Panc1 (cell line): ENCODE results near the gene MBOAT1. TPM values are rescaled to one million over a fixed set of nuclear protein-coding genes. Genes with fewer than 3 reads are reported as not detected.

Source experiments
- ATAC-seq: fragments of 200-7000 bp; cut with Tn5 transposase; 2 replicates; pipeline ENCODE4 v1.9.1; 2020; ENCODE audit warnings: mild to moderate bottlenecking, moderate library complexity
- BruUV-seq: library from RNA; stranded (reverse); fragments of 400-500 nt; replicated peaks from 2 replicates; lab custom pipeline; 2021; lab: Mats Ljungman, UMichigan
- CTCF ChIA-PET: fragments of 300-600 bp; sonication (Branson Sonifier 250); formaldehyde crosslinking; loops from one replicate; lab custom pipeline; 2022; ENCODE audit warnings: antibody characterized with exemption; lab: Charles Lee
- POLR2A ChIA-PET: fragments of 300-600 bp; sonication (Branson Sonifier 250); formaldehyde crosslinking; loops from one replicate; lab custom pipeline; 2022; ENCODE audit warnings: antibody characterized with exemption; lab: Charles Lee
- DNase-seq: peaks from one replicate; pipeline ENCODE4 v3.0.0-alpha.2; 2010; ENCODE audit warnings: low read depth, low spot score
- H3K27ac ChIP-seq: 2 replicates; pipeline ENCODE4 v1.5.1; 2011; ENCODE audit warnings: mild to moderate bottlenecking, low read length, inconsistent platforms
- H3K27me3 ChIP-seq: fragments of 200-500 bp; sonication (Bioruptor generic); 2 replicates; pipeline ENCODE4 v1.6.0; 2014; ENCODE audit warnings: low read length, inconsistent platforms; ENCODE audit not compliant: control insufficient read depth, insufficient read depth
- H3K36me3 ChIP-seq: fragments of 200-500 bp; sonication (Bioruptor generic); 2 replicates; pipeline ENCODE4 v1.5.1; 2014; ENCODE audit warnings: inconsistent platforms, mild to moderate bottlenecking, low read length, moderate library complexity; ENCODE audit not compliant: control insufficient read depth, insufficient read depth
- H3K4me1 ChIP-seq: 2 replicates; pipeline ENCODE4 v1.5.1; 2011; ENCODE audit warnings: inconsistent platforms, mild to moderate bottlenecking, low read length, moderate library complexity; ENCODE audit not compliant: control insufficient read depth, insufficient read depth
- H3K4me3 ChIP-seq, 2 experiments: 2 replicates each; pipeline ENCODE4 v1.5.1; 2011 to 2012; ENCODE audit warnings: low read depth in 2 of 2, low read length in 2 of 2, mild to moderate bottlenecking in 2 of 2, inconsistent platforms in 1 of 2, moderate library complexity in 1 of 2
- H3K9me3 ChIP-seq: fragments of 200-500 bp; sonication (Bioruptor generic); 2 replicates; pipeline ENCODE4 v1.5.1; 2014; ENCODE audit warnings: low read depth, mild to moderate bottlenecking, inconsistent platforms, low read length, moderate library complexity; ENCODE audit not compliant: control insufficient read depth, insufficient read depth
- CTCF ChIP-seq: fragments of 450-650 bp; IDR thresholded peaks from 2 replicates; pipeline ENCODE4 v1.5.1; 2017; ENCODE audit warnings: mild to moderate bottlenecking
- POLR2AphosphoS5 ChIP-seq: IDR thresholded peaks from 2 replicates; pipeline ENCODE4 v1.6.1; 2012; ENCODE audit warnings: mild to moderate bottlenecking, low read depth, low read length, moderate library complexity
- REST ChIP-seq, 2 experiments: IDR thresholded peaks; 2 replicates each; pipeline ENCODE4 v1.6.1; 2011 to 2012; ENCODE audit warnings: low read depth in 2 of 2, control low read depth in 1 of 2, low read length in 1 of 2, mild to moderate bottlenecking in 1 of 2, moderate library complexity in 1 of 2; ENCODE audit not compliant: insufficient read depth in 1 of 2
- SIN3A ChIP-seq: IDR thresholded peaks from 2 replicates; pipeline ENCODE4 v1.6.1; 2012; ENCODE audit warnings: low read depth, mild to moderate bottlenecking, low read length, moderate library complexity, borderline replicate concordance; ENCODE audit not compliant: insufficient read depth
- TCF7L2 ChIP-seq: IDR thresholded peaks from 2 replicates; pipeline ENCODE4 v1.6.1; 2011; ENCODE audit warnings: mild to moderate bottlenecking, low read depth, low read length, inconsistent platforms
- in situ Hi-C: cut with HindIII; loops from 2 replicates; pipeline ENCODE4 v1.10.0; 2016; ENCODE audit warnings: low sequenced_read_pairs, low pct_unique_long_range_greater_than_20kb
- intact Hi-C: fragments of 100-400 bp; cut with micrococcal nuclease; formaldehyde crosslinking; loops from one replicate; pipeline ENCODE4 v1.10.0; 2022; ENCODE audit not compliant: unreplicated experiment
- total RNA-seq: library from RNA; stranded (reverse); gene quantifications from one replicate; pipeline ENCODE4 v1.2.1, GENCODE V29; 2021; ENCODE audit not compliant: unreplicated experiment

Gene MBOAT1
- total RNA-seq, 1 experiment from 2014 or later, result 15.1 TPM

- TF ChIP-seq REST (IDR thresholded peaks at IDR 0.05; ENCODE audit: insufficient read depth in 1 of 2, low read depth in 2 of 2, low read length in 1 of 2) (no peak), POLR2AphosphoS5 (no peak), TCF7L2 (no peak), SIN3A (no peak), CTCF (no peak)
- H3K27ac ChIP-seq, result no peak overlapping the region
- no peaks in the 10 kb centered on the region for H3K4me1 ChIP-seq
- BruUV-seq, result no TSS peak
- no peaks in the 10 kb centered on the region for H3K27me3 ChIP-seq
- in situ Hi-C loops, result no loop called here
- CTCF ChIA-PET, result no interaction called here
- no peaks in the 10 kb centered on the region for H3K36me3 ChIP-seq
- ATAC-seq (no peak), DNase-seq (no peak)
- no peaks in the 10 kb centered on the region for H3K9me3 ChIP-seq
- H3K4me3 ChIP-seq, result no peak overlapping the region
- POLR2A ChIA-PET, result no interaction called here
- intact Hi-C loops, result no loop called here
Measured at GRCh38 chr6:20146291-20146690, 66.0 kb downstream of the MBOAT1 start.

- in situ Hi-C loops, result no loop called here
- no peak for TF ChIP-seq TCF7L2
- no peak for TF ChIP-seq POLR2AphosphoS5
- TF ChIP-seq SIN3A, result no peak
- TF ChIP-seq CTCF, result no peak
- TF ChIP-seq REST (IDR thresholded peaks at IDR 0.05; ENCODE audit: insufficient read depth in 1 of 2, low read depth in 2 of 2, low read length in 1 of 2), result no peak
- no peaks in the 10 kb centered on the region for H3K9me3 ChIP-seq
- ChIA-PET CTCF (no interaction called here), POLR2A (no interaction called here)
- H3K4me1 ChIP-seq, result no peaks in the 10 kb centered on the region
- no peaks in the 10 kb centered on the region for H3K36me3 ChIP-seq
- DNase-seq (no peak), ATAC-seq (no peak)
- no peak overlapping the region for H3K27ac ChIP-seq
- H3K4me3 ChIP-seq, result no peak overlapping the region
- BruUV-seq, result no TSS peak
- H3K27me3 ChIP-seq, result no peaks in the 10 kb centered on the region
- intact Hi-C loops, result no loop called here
Measured at GRCh38 chr6:20142866-20143265, 69.4 kb downstream of the MBOAT1 start.
